Measurements from ENCODE around the gene NOL6.

GRCh38 chr9:33440609-33441008 lies 33.1 kb downstream of the NOL6 start:
- no peak for TF ChIP-seq CTCF (IDR thresholded peaks at IDR 0.05)
- no peak for TF ChIP-seq ZFX (IDR thresholded peaks at IDR 0.05; ENCODE audit: borderline replicate concordance)

Measured in 22Rv1 (cell line).